HT-29 (cell line): Measurements from ENCODE around the gene DNAJC19. TPM values are rescaled to one million over a fixed set of nuclear protein-coding genes. Genes with fewer than 3 reads are reported as not detected.

Experiments used
- DNase-seq: peaks from one replicate; pipeline ENCODE4 v3.0.0-alpha.2; 2015; ENCODE audit warnings: low spot score
- total RNA-seq: library from RNA; depleted of rRNA; stranded (reverse); fragments of >200 nt; shearing (Covaris generic); gene quantifications from 2 replicates; pipeline ENCODE4 v1.2.3, GENCODE V29; 2014; rRNA removed

The DNAJC19 gene
- total RNA-seq, 1 experiment from 2014 or later, result 37.3 TPM

- no peak for DNase-seq
These were observed 28.0 kb downstream of the DNAJC19 start for GRCh38 chr3:180961552-180961951.

- DNase-seq, result no peak
These were observed 28.4 kb downstream of the DNAJC19 start for GRCh38 chr3:180961087-180961486.

DNA sequence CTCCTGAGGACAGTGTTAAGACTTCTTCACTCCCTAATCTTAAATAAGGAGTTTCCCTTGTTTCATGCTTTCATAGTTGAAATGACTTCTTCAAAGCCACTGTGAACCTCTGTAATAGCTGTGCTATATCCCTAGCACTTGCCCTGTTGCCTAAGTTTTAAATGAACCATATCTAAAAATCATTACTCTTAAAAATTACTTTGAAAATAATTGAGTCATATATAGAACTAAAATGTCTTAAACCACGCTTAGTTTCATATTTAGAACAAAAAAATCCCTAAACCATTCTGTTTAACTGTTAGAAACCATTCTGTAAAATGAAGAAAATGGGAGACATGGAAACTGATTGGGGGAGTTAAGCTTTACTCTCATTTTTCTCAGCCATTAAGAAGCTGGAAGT is 29.8 kb downstream of the DNAJC19 start:
- DNase-seq, result no peak

- no peak for DNase-seq
These were observed 41.7 kb downstream of the DNAJC19 start for GRCh38 chr3:180947761-180948390.

- DNase-seq, result no peak
These were observed 48.7 kb downstream of the DNAJC19 start for GRCh38 chr3:180940826-180941225.

- DNase-seq, result no peak
These were observed 54.9 kb downstream of the DNAJC19 start for GRCh38 chr3:180934638-180935037.

Other genes with a start within 250 kb of the DNAJC19 start
- 44.9 and 54.4 TPM in 2 replicates for gene FXR1, start 77.1 kb downstream of the DNAJC19 start, total RNA-seq